HTERT RPE-1 (cell line): ENCODE data around the gene PARD3.
"Not testable (repeated sequence)": the region's sequence is repeated elsewhere in the genome, so short reads cannot be mapped to it uniquely, and the experiment has no call there.

Experiments used
- in situ Hi-C: fragments of 300-500 bp; cut with MboI; formaldehyde crosslinking; loops from 4 replicates; pipeline ENCODE4 v1.14.3; 2020; ENCODE audit warnings: low sequenced_read_pairs

PARD3 gene

DNA sequence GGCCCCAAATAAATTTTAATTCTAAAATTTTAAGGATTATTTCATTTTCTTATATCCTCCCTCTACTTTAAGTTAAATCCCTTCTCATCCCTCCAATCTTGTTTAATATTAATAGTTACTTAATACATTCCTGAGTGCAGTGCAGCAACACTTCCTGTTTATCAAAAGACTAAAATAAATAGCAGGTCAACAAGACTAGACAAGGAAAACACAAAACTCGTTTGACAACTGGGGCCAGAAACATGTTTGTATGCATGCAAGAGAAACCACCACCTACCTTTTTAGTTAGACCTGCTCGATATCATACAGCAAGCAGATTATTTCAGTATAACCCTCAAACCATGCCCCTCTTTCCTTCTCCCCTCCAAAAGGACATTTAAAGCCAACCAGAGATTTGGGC lies 95.8 kb downstream of the PARD3 start:
- in situ Hi-C loops: no loop called here

DNA sequence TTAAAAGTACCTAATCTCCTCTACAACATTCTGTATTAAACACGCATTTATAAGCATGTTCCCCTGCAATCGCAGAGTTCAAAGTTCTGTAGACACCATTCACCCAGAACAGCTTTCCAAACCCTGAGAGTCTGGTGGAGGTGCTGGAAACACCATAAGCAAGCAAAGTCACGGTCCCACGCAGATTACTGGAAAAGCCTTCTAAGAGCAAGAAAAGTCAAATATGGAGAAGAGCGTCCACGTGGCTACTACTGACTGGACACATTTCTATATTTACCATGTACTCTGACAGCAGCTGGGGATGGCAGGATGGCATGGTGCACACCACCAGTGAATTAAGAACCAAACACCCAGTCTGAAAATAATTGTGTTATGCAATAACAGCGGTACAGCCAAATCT lies 97.7 kb downstream of the PARD3 start:
- in situ Hi-C loops: no loop called here

DNA sequence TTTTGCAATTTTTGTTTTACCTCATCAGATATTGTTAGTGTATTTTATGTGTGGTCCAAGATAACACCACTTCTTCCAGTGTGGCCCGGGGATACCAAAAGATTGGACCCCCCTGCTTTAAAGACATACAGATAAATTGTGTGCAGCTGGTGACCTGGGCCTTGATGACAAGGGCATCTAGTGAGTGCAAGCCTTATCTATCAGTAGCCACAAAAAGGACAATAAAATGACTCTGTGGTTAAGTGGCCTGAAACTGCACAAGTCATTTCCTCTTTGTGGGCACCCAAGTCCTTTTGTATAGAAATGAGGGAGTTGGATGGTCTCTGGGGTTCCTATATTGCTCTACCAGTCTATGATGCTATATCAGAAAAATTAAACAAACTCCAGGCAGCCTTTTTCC lies 98.1 kb downstream of the PARD3 start:
- in situ Hi-C loops: no loop called here

DNA sequence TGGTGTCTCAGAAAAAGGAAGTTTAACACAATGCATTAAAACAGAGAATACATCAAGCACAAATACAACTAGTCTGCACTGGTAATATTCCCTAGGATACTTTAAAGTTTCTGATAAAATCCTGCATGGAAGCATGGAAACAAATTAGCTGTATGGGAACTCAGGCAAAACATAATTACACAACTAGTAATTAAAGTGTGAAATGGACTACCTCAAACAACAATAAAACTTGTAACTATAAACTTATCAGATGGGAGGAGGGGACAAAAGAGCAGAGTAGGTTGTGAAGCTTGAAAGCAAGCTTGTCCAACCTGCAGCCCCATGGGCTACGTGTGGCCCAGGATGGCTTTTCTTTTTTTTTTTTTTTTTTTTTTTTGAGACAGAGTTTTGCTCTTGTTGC lies 98.9 kb downstream of the PARD3 start:
- in situ Hi-C loops: no loop called here

DNA sequence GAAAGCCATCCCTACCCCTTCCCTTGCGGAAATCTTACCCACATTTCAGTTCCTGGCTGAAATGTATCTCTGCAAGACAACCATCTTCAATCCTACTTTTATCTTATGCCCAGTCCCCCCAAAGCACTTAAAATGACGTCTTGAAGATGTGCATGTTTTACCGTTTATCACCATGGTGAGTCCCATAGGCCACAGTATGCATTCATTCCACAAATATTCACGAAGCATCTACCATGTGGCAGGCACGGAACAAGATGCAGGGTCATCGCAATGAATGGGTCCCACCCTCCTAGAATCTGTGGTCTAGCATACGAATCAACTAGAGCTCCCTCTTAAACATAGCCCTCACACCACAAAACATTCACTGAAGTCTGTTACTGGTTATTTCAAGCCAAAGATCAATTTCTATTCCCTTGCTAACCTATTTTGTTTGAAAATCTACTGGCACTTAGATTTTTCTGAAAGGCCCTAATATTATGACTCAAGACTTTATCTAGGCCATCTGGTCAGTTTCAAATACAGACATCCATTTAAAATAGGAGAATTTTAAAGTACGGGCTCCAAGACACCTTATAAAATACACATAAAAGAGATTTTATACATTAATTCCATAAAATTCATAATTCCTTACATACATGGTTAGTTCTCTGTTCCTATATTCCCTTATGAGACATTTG lies 99.4 kb downstream of the PARD3 start:
- in situ Hi-C loops: no loop called here

DNA sequence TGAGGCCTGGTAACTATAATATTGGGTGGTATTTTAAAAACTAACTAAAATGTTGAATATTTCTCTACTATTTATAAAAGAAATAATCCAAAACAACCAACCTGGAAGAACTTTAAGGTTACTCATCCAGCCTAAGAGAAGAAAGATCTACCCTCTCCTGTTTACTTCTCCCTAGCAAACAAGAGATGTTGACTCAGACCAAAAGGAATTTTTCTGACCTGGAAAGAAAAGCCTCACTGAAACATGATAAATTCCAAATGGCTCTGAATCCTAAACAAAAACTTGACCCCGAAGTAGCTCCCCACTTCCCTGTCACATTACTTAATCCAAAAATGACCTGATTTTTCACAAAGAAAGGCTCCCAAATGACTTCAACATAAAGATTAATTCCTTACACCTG lies 101.2 kb downstream of the PARD3 start:
- in situ Hi-C loops: no loop called here

DNA sequence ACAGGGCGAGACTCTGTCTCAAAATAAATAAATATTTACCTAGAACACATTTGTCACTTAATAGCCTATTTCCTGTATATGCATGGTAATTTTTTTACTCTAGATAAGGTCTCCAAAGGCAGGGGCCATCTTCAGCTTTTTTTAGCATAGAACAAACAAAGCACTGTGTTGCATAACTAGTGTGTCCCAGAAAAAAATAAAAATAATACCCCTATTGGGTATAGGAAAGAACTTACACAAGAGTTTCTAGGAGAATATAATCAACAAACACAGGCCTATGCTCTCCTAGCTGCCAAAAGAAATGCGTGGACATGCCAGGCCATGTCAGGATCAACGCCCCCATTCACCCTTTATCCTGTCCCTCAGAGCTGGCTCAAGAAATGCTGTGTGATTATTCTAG lies 103.6 kb downstream of the PARD3 start:
- in situ Hi-C loops: no loop called here

DNA sequence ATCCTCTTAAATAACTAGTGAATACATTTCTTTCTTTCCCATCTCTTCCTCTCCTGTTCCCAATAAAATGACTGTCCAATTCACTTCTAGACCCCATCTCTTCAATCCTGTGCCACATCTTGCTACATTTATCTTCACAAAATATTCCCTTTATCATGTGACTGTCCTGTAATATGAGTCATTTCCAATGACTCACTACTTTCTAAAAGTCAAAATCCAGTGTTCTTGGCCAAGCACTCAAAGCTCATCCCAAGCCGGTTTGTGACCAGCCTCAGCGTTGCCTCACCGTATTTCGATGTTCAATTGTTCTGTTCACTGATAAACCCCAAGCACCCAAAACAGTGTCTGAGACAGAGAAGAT lies 104.7 kb downstream of the PARD3 start:
- in situ Hi-C loops: no loop called here

DNA sequence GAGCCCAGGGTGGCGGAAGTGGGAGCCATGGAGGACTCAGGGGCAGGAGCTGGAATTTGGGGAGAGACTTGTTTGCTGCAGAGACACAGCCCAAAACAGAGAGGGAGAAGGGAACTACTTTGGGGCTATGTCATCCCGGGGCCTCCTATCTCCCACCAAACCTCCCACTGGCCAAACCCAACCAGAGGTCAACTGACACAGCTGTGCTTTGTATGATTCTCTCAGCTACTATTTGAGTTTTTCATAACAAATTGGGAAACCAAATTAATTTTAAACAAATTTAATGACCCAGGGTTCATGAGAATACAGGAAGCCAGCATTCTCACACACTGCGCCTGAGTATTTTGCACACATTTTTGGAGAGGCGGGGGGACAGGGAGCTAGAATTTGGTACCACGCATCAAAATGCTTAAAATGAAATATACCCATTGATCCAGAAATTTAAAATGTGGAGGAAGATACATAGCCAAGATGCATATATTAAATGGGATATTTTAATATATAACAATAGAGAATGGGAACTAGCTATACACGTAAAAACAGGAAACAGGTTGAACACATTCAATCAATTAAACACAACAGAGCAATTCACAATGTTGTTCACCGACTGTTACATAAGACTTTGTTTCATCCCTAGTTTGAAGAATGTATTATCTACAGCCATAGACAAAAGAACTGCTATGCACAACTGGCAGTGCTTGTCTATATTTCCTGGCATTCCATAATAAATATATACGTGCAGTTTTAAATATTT lies 105.3 kb downstream of the PARD3 start:
- in situ Hi-C loops: no loop called here

DNA sequence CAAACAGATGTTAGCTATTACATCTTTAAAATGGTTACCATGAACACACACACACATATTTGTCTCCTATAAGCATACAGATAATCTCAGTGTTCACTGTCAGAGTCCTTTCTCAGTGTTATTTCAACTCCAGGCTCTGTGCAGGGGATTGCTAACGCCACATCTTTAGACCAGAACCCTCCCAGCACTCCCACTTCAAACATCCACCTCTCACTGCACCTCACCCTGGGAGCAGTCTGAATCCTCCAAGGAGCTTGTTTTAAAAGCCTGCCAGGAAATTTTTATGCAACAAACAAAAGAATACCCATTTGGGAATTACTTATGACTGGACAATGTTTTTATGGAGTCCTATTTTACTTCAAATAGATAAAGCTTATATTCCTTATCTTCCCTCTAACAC lies 107.4 kb downstream of the PARD3 start:
- in situ Hi-C loops: no loop called here

DNA sequence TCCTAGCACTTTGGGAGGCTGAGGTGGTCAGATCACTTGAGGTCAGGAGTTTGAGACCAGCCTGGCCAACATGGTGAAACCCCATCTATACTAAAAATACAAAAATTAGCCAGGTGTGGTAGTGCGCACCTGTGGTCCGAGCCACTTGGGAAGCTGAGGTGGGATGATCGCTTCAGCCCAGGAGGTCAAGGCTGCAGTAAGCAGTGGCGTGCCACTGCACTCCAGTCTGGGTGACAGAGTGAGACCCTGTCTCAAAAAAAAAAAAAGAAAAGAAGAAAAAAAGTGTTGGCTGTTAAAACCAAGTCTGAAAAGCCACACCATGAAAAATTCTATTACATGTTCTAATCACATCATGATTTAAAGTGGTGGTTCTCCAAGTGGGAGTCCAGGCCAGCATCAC lies 108.1 kb downstream of the PARD3 start:
- in situ Hi-C loops: not testable (repeated sequence)

DNA sequence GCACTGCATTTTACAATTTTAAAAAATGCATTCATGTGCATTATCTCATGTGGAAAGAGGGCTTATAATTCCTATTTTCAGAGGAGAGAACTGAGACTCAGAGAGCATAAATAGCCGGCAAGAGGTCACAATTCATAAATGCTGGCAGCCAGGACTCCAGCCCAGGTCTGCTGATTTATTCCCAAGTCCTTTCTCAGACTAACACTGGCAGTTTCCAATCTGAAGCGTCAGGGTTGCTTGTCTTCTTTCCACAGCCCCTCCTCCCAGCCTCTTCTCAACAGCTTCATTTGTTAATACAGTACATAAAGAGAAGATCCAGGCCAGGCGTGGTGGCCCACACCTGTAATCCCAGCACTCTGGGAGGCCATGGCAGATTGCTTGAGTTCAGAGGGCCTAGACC lies 108.9 kb downstream of the PARD3 start:
- in situ Hi-C loops: no loop called here

DNA sequence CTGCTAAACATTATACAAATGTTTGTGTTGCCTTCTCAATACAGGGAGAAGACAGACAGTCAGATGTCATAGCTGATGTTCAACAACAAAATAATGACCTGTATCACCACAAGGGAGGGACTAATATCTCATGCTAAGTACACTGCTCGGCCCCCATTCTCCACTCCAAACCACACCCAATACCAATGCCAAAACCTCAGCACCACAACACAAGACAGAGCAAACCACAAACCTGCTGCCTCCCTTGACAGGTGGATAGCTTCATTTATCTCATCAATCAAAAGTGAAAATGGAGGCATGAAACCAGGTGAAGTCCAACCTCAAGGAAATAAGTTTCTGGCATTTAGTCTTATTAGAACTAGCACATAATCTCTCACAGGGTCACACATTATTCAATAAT lies 109.5 kb downstream of the PARD3 start:
- in situ Hi-C loops: no loop called here

DNA sequence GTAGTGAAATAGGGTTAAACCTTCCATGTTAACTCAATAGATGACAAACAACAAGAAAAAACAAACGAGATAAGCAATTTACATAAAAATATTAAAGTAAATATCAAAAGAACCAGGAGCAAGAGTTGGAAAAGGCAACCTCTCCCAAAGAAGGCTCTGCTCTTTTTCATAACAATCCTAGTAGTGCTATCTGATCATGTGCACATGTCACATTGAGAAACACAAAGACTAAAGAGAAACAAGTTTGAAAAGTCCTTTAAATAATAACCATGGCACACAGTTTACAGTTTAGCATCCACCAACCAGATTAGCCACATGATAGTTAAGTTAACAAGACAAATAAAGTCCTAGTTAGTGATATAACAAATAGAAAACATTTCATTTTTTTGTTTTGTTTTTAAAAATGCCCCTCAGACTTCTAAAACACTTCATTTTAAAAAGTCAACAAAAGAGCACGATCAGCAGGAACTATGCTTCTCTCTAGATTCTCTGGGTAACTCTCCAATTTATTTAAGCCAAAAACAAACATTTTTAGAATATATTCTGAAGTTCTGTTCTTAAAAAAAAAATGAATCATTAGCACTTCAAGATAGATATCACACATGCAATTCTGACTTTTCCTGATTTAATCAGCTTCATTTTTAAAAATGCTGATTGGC lies 110.4 kb downstream of the PARD3 start:
- in situ Hi-C loops: no loop called here

DNA sequence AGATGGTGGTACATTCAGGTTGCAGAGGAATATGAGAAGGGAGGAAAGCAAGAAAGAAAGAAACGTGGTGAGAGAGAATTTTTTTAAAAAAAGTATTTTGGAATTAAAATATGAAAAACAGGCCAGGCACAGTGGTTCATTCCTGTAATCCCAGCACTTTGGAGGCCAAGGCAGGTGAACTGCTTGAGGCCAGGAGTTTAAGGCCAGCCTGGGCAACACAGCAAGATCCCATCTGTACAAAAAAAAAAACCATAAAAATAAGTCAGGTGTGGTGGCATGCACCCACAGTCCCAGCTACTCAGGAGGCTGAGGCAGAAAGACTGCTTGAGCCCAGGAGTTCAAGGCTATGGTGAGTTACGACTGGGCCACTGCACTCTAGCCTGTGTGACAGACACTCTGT lies 112.1 kb downstream of the PARD3 start:
- in situ Hi-C loops: no loop called here

DNA sequence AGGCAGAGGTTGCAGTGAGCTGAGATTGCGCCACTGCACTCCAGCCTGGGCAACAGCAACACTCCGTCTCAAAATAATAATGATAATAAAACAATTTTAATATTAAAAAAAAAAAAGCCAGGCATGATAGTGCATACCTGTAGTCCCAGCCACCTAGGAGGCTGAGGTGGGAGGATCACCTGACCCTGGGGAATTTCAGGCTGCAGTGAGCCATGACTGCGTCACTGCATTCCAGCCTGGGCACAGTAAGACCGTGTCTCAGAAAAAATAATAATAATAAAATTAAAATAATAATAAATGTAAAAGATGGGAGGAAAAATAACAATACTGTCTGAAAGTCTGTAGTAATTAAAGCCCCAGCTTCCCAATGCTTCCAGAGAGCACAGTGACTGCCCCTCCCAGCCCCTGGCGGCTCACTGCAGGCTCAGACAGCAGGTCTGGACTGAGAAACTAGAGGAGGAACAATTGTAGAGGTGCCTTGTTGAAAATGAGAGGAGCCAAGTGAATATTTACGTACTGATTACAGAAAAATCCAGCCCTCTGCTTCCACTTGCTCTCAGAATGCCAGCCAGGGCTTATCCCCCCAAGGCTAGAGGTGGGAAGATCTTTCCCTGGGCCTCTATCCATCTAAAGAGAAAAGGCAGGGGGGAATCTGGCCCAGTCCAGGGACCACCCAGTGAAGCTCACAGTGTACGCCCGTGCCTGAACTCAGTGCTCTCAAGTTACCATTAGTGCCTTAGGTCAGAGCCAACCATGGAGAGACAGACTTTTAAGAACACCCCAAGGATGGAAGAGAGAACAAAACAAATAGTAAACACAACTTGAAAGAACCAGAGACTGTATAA lies 112.8 kb downstream of the PARD3 start:
- in situ Hi-C loops: no loop called here

DNA sequence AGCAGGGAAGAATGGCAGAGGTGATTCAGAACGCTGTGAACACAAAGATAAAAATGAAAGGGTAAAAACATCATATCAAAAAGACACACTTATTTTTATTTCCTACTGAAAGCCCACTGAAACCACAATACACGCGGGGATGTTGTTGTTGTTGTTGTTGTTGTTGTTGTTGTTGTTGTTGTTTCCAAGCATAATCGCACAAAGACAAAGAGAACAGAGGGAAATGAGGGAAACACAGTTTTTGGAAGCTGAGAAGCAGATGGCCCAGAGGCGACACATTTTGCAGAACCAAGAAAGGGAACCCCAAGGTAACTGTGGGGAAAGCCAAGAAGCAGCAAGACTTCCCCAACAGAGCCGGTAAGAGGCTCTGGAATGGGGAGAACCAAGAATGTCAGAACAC lies 113.9 kb downstream of the PARD3 start:
- in situ Hi-C loops: no loop called here

DNA sequence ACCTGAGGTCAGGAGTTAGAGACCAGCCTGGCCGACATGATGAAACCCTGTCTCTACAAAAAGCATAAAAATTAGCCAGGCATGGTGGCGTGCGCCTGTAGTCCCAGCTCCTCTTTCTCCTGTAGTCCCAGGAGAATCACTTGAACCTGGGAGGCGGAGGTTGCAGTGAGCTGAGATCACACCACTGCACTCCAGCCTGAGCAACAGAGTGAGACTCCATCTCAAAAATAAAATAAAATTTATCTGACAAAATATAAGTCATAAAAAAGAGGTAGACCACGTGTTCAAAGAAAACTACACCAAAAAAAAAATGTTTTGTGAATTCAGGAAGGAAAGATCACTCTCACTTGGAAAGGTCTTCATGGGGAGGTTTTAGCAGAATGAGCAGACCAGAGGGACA lies 114.3 kb downstream of the PARD3 start:
- in situ Hi-C loops: not testable (repeated sequence)

DNA sequence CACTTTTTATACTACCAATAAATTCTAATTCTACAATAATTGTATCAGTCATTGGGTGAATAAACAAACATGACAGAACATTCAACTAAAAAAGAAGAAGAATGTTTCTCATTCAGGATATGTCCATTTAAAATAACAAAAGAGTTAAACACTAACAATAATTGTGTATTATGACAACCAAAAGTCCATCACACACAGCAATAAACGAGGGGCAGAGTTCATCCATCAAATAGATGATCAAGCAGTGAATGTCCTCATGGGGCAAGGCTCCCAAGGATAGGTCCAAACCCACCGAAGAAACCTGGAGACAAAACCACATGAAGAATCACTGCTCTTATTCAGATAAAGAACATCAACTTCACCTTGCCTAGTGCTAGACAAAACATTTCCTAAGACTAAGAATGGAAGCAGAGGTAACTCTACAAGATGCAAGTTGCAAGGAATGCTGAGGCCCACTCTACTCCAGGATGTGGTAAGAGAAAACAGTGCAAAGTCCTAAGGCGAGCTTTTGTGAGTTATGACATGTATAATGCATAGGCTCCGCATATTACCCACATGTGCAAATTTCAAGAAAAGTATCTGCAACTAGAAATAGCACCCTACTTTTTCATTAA lies 115.1 kb downstream of the PARD3 start:
- in situ Hi-C loops: no loop called here

DNA sequence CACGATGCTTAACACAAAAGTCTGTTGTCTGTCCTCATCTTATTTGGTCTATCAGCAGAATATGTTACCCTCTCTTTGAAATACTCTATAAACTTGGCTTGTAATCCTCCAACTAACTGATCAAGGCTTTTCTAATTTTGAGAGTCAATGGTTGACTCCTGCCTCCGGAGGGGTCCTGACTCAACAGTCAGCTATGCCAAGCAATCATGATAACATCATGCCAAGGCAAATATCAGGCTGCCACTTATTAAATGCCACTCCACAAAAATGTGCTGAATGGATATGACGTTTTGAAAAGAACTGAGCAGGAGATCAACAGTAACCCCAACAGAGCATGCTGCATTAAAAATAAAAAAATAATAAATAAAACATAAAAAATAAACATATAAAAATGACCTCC lies 116.1 kb downstream of the PARD3 start:
- in situ Hi-C loops: no loop called here

DNA sequence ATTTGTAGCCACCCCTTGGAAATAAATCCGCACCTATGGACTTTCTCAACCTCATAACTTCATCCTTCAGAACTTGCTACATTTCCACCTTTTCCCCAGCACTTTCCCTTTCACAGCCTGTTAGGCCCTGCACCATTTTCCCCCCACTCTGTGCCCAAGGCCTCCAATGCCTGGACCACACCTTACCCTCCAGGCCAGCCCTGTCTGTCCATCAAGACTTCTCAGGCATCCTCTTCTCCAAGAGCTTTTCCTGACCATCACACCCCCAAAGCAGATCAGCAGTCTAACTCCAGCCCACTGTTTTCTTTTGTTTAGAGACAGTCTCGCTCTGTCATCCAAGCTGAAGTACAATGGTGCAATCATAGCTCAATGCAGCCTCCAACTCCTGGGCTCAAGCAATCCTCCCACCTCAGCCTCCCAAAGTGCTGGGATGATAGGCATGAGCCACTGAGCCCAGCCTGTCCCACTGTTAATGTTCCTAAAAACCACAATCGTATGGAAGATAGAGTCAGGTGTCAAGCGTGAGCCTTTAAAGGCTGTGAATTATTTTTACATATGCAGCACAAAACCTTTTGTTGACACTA lies 116.8 kb downstream of the PARD3 start:
- in situ Hi-C loops: no loop called here
